22Rv1 (cell line): ENCODE data around the gene TOLLIP.

ENCODE experiments used
- CTCF ChIP-seq: fragments of 450-650 bp; IDR thresholded peaks from 2 replicates; pipeline ENCODE4 v1.5.1; 2017; ENCODE audit warnings: mild to moderate bottlenecking
- ZFX ChIP-seq: fragments of 450-650 bp; IDR thresholded peaks from 2 replicates; pipeline ENCODE4 v1.6.1; 2017; ENCODE audit warnings: antibody characterized with exemption, borderline replicate concordance

DNA sequence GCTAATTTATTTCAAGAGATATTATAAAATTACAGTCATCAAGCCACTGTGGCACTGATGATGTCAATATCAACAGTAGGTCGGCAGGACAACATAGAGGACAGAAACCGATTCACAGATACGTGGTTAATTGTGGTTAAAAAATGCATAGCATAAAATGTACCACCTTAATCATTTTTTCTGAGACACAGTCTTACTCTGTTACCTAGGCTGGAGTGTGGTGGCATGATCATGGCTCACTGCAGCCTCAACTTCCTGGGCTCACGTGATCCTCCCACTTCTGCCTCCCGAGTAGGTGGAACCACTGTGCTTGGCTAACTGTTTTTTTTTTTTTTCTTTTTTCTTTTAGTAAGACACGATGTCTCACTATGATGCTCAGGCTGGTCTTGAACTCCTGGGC, 21.0 kb upstream of the TOLLIP start:
- no peak for TF ChIP-seq CTCF
- TF ChIP-seq ZFX = no peak
